Ovary (tissue), 9 donors: Measurements from ENCODE around the gene CFAP68. TPM values are rescaled to one million over a fixed set of nuclear protein-coding genes. Genes with fewer than 3 reads are reported as not detected.
A peak's percentile ranks its signal among the peaks of the same experiment; 100 is the strongest.

Source experiments
- DNase-seq, 5 donors: peaks; one replicate each; pipeline ENCODE4 v3.0.0-alpha.2; 2019 to 2020
- H3K27ac ChIP-seq, 2 donors: fragments of 200-600 bp; one replicate each; pipeline versions ENCODE4 v1.5.1 to v1.8.0; 2019 to 2022
- H3K27me3 ChIP-seq: fragments of 200-600 bp; one replicate; pipeline ENCODE4 v1.8.0; 2022
- H3K36me3 ChIP-seq: fragments of 200-600 bp; sonication (generic); one replicate; pipeline ENCODE4 v1.5.1; 2019
- H3K4me1 ChIP-seq: one replicate; pipeline ENCODE4 v1.8.1; 2013; ENCODE audit warnings: mild to moderate bottlenecking, moderate library complexity; ENCODE audit not compliant: insufficient read depth
- H3K4me3 ChIP-seq: fragments of 200-600 bp; sonication (generic); one replicate; pipeline ENCODE4 v1.5.1; 2017
- H3K9me3 ChIP-seq, 2 donors: fragments of 200-600 bp in 1 of 2; sonication (generic) in 1 of 2; one replicate each; pipeline versions ENCODE4 v1.5.1 to v1.8.1; 2013 to 2019; ENCODE audit warnings: mild to moderate bottlenecking in 1 of 2, moderate library complexity in 1 of 2
- CTCF ChIP-seq, 3 donors: fragments of 450-650 bp in 2 of 3; fragments of 200-600 bp in 1 of 3; IDR thresholded peaks; one replicate each; pipeline versions ENCODE4 v1.5.1 to v1.8.0; 2016 to 2022; ENCODE audit warnings: antibody characterized with exemption in 3 of 3, mild to moderate bottlenecking in 1 of 3
- EP300 ChIP-seq: sonication (generic); formaldehyde crosslinking; IDR thresholded peaks from one replicate; pipeline ENCODE4 v1.6.1; 2017; ENCODE audit warnings: antibody characterized with exemption
- POLR2A ChIP-seq: fragments of 450-650 bp; IDR thresholded peaks from one replicate; pipeline ENCODE4 v1.6.1; 2017; ENCODE audit warnings: antibody characterized with exemption, mild to moderate bottlenecking, moderate library complexity
- WGBS, 3 donors: extraction: QIAGEN DNeasy Blood & Tissue Kit in 1 of 3; methylation state at CpG; one replicate each; pipeline versions ENCODE4 v1.1.5 to v1.1.7; 2013 to 2017; 5-methylcytosine and 5-hydroxymethylcytosine counted together
- intact Hi-C, 4 donors: fragments of 100-400 bp; cut with DNase I; formaldehyde crosslinking; loops; one replicate each; pipeline versions ENCODE4 v1.11.0 to v1.15.1; 2022 to 2023
- polyA plus RNA-seq, 2 donors: library from polyadenylated mRNA; stranded (reverse); fragments of 200-250 nt in 1 of 2; fragments of 350-450 nt in 1 of 2; fragmentation: Illumina TruSeq in 1 of 2; extraction: RNeasy Lipid Tissue Mini Kit (QIAGEN cat#74804) in 1 of 2; gene quantifications; one replicate each; pipeline ENCODE4 v1.2.3, GENCODE V29; 2013 to 2014
- total RNA-seq, 7 donors: library from RNA; depleted of rRNA in 2 of 7; stranded (reverse); fragments of >200 nt in 2 of 7; fragmentation: NEBNext Ultra II Directional in 3 of 7; extraction: Animal tissue kit (Norgen Biotek cat#: 25700) in 3 of 7; gene quantifications; one replicate each; pipeline versions ENCODE4 v1.1.0 to v1.2.4, GENCODE V29; 2016 to 2023
- donor health status: DM: no; HTN: no; CAD: no; lungs with moderate emphysema.
- donor health status: DM: no; HTN: no; CAD: no.
- donor health status: Bipolar disorder and iron deficiency.
- donor health status: DM: yes; HTN: yes; CAD: no.
- donor health status: DM: no; HTN: no; CAD: no.
- donor health status: DM: yes; HTN: yes; CAD: no.

CFAP68 gene
- total and polyA plus RNA-seq, 9 donors, result 11.6 to 70.1 (median 28.3) TPM

- H3K27me3 ChIP-seq, result no peaks in the 10 kb centered on the region
- peak overlapping the region; percentile 90 to 94 for H3K27ac ChIP-seq
- WGBS, 3 donors, result 34 to 51% (median 45%) methylated on average over 24 of the region's 24 CpGs
- H3K36me3 ChIP-seq, result no peaks in the 10 kb centered on the region
- DNase-seq, result peak; percentile 48 to 66 (median 61)
- intact Hi-C loops, result loop anchor here in 2 of 4 donors (2.0 to 5.0 kb wide), 2 partner anchors 14 to 36 kb away; partner anchors contain the start of genes CFAP68 (in 2 of the 2) and FDXACB1 (in 2 of the 2)
- peaks cover 11% of the 10 kb centered on the region for H3K4me1 ChIP-seq
- no peak for TF ChIP-seq EP300
- no peak for TF ChIP-seq CTCF (IDR thresholded peaks at IDR 0.05)
- TF ChIP-seq POLR2A, result no peak
- peak overlapping the region; percentile 58 for H3K4me3 ChIP-seq
- H3K9me3 ChIP-seq, result no peaks in the 10 kb centered on the region
Measured at GRCh38 chr11:111913031-111913861, 33.9 kb downstream of the CFAP68 start.

- peak; percentile 45 to 74 (median 60) for DNase-seq
- no peaks in the 10 kb centered on the region for H3K27me3 ChIP-seq
- no peaks in the 10 kb centered on the region for H3K36me3 ChIP-seq
- no peaks in the 10 kb centered on the region for H3K9me3 ChIP-seq
- H3K27ac ChIP-seq, result peak overlapping the region; percentile 90 to 94
- whole genome bisulfite sequencing, 3 donors, result 7 to 17% (median 10%) methylated on average over 4 of the region's 4 CpGs
- intact Hi-C loops, result loop anchor here in 2 of 4 donors (2.0 to 5.0 kb wide), 2 partner anchors 13 to 37 kb away; partner anchors contain the start of genes CFAP68 (in 2 of the 2) and FDXACB1 (in 2 of the 2)
- H3K4me1 ChIP-seq, result peaks cover 15% of the 10 kb centered on the region
- no peak for TF ChIP-seq EP300
- TF ChIP-seq POLR2A, result no peak
- TF ChIP-seq CTCF (IDR thresholded peaks at IDR 0.05), result no peak
- H3K4me3 ChIP-seq, result peak overlapping the region; percentile 58
Measured at GRCh38 chr11:111913997-111914396, 34.7 kb downstream of the CFAP68 start.

- DNase-seq, result no peak
- intact Hi-C loops, result no loop called here
- H3K36me3 ChIP-seq, result no peaks in the 10 kb centered on the region
- no peaks in the 10 kb centered on the region for H3K9me3 ChIP-seq
- TF ChIP-seq CTCF (IDR thresholded peaks at IDR 0.05) (no peak), POLR2A (no peak), EP300 (no peak)
- H3K27me3 ChIP-seq, result no peaks in the 10 kb centered on the region
- WGBS, 3 donors, result 100% methylated on average over 1 of the region's 1 CpG
- no peak overlapping the region for H3K4me3 ChIP-seq
- H3K4me1 ChIP-seq, result peaks cover 12% of the 10 kb centered on the region
- H3K27ac ChIP-seq, result no peak overlapping the region
Measured at GRCh38 chr11:111916768-111917167, 37.4 kb downstream of the CFAP68 start.

GRCh38 chr11:111917312-111917711 is 38.0 kb downstream of the CFAP68 start:
- Histone ChIP-seq H3K27ac (no peak overlapping the region), H3K9me3 (no peaks in the 10 kb centered on the region), H3K4me3 (no peak overlapping the region), H3K36me3 (no peaks in the 10 kb centered on the region), H3K27me3 (no peaks in the 10 kb centered on the region), H3K4me1 (peaks cover 11% of the 10 kb centered on the region)
- TF ChIP-seq CTCF (IDR thresholded peaks at IDR 0.05) (no peak), POLR2A (no peak), EP300 (no peak)
- DNase-seq, result no peak
- 91 to 94% (median 93%) methylated on average over 2 of the region's 2 CpGs for WGBS, 3 donors
- intact Hi-C loops, result no loop called here
